Loucy (cell line): Measurements from ENCODE around the gene KIR3DL3.
"Not testable (repeated sequence)": the region's sequence is repeated elsewhere in the genome, so short reads cannot be mapped to it uniquely, and the experiment has no call there.

Experiments
- CTCF ChIP-seq: fragments of 200-600 bp; sonication (generic); conservative IDR thresholded peaks from 2 replicates; pipeline ENCODE4 v1.5.1; 2014; ENCODE audit warnings: mild to moderate bottlenecking, antibody characterized with exemption, low read length
- EZH2phosphoT487 ChIP-seq: fragments of 200-600 bp; IDR thresholded peaks from 2 replicates; pipeline ENCODE4 v1.6.1; 2018; ENCODE audit warnings: antibody characterized with exemption, mild to moderate bottlenecking, moderate library complexity, borderline replicate concordance

GRCh38 chr19:54738306-54738705, 14.1 kb downstream of the KIR3DL3 start, which contains the start of gene KIR2DL3:
- not testable (repeated sequence) for TF ChIP-seq CTCF, EZH2phosphoT487
